GM21786 (cell line): ENCODE results near the gene HNRNPA3.
"Not testable (repeated sequence)": the region's sequence is repeated elsewhere in the genome, so short reads cannot be mapped to it uniquely, and the experiment has no call there.

ENCODE experiments used
- ATAC-seq: cut with Tn5 transposase; IDR thresholded peaks from one replicate; pipeline ENCODE4 v1.9.1; 2021; ENCODE audit not compliant: unreplicated experiment

Gene HNRNPA3

DNA sequence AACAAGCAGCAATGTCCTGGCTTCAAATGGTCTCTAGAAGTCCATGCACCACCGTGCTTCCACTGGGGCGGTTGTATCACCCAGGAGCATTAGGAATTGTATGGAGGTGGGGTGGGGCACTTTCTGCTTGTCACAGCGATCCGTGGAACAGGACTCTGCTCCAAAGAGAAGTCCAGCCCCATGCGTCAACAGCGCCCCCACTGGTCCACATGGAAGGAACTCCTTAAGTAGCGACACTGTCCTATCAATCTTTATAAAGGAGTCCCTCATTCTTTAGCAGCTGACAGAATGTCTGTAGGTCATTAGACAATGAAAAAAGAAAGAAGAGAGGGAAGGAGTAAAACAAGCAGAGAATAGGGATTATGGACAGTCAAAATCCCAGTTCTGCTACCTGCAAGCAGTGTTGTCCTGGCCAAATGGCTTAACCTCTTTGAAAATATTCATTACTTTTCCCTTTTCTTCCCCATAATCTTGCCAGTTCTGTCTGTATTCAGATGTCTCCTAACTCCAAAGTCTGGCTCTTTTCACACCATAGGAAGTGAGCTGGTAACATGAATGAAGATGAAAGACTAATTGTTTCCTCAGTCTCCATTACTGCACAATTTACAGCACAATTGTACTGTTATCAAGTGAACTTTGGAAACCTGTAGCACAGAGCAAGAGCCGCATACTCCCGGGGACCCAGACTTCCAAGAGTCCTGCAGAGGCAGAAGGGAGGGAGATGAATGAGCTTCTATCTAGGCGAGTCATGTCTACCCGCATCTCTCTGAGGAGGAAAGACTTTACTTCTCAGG lies 42.0 kb downstream of the HNRNPA3 start:
- ATAC-seq, result no peak

DNA sequence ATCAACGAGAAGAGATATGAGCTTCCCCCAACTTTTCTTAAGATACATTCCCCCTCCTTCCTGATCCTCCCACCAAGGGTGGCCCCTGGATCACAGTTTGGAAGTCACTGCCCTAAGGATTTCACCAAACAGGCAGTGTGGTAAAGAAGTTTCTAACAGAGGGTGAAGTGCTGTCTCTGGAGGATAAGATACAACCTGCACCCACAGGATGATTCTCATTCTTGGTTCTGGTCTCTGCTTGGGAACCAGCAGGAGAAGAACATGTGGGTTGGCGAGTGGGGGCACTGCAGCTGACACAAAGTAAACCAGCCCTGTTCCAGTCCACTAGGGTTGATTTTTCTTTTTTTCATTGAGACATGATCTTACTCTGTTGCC lies 42.6 kb downstream of the HNRNPA3 start:
- ATAC-seq, result no peak

DNA sequence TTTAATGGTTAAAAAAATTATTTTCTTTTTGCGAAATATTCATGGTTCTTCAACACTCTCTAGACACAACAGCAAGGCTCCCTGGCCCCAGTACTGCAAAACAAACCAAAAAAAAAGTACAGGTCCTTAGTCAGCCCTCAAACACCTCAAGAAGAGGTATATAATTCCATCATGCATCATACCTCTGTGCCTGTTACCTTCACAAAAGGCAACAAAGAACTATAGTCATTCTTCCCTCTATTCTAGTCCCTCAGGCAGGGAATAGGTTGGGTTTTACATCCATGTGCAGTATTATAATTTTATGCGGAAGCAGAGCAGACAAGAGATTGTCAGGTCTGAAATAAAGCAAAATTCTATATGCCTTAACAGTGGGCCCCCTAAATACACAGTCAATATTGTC lies 43.4 kb downstream of the HNRNPA3 start:
- no peak for ATAC-seq

DNA sequence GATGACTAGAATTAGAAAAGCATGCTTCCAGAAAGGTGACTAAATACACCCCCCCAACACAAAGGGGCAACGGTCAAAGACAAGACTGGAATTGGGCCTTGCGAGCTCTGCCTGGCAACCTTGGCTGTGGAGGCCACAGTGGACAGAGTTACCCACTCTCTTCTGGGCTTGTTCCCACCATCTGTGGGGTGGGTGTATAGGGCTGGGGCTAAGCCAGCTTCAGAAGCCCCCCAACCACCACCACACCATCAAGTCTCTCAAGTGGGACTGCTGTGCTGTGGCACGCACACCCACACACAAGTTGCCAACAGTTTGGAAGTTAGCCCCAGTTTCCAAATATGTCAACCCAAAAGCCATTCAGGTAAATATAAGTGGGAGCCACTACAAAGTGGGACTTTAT lies 44.1 kb downstream of the HNRNPA3 start:
- ATAC-seq, result no peak

DNA sequence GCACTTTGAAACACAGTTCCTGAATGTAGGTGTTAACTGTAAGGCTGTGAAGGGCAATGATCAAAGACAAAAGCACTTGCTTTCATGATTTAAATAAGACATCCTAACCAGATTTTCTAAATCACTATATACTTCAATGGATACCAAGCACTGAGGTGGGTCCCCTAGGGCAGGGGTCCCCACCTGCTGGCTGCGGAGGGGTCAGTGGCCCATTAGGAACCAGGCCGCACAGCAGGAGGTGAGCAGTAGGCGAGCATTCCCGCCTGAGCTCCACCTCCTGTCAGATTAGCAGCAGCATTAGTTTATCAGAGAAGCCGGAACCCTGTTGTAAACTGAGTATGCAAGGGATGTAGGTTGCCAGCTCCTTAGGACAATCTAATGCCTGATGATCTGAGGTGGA lies 44.9 kb downstream of the HNRNPA3 start:
- no peak for ATAC-seq

DNA sequence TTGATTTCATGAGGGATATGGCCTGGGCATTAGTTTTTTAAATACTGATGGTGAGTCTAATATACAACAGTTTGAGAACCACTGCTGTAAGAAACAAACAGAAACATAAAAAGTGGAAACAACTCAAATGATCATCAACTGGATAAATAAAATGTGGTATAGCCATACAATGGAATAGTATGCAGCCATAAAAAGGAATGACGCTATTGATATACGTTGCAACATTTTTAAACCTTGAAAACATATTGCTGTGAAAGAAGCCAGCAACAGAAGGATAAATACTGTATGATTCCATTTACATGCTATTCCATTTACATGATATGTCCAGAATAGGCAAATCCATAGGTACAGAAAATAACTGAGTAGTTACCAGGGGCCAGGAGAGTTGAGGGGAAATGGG lies 45.5 kb downstream of the HNRNPA3 start:
- no peak for ATAC-seq

DNA sequence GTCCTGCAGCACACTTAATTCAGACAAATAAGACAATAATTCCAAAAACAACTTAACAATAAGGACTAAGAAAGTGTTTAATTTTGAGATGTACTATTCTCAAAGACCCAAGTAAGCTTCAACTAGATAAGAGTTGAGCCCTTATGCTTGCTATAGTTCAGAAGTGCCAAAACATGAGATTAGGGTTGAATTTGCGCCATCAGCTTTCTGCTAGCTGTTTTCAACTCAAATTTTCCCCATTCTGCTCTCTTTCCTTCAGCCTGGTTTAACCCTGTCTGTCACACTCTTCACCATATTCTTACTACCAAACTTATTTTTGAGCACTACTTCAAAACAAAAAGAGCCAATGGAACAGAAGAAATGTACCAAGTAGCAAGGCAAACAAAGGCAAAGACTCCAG lies 47.8 kb downstream of the HNRNPA3 start:
- ATAC-seq, result no peak

DNA sequence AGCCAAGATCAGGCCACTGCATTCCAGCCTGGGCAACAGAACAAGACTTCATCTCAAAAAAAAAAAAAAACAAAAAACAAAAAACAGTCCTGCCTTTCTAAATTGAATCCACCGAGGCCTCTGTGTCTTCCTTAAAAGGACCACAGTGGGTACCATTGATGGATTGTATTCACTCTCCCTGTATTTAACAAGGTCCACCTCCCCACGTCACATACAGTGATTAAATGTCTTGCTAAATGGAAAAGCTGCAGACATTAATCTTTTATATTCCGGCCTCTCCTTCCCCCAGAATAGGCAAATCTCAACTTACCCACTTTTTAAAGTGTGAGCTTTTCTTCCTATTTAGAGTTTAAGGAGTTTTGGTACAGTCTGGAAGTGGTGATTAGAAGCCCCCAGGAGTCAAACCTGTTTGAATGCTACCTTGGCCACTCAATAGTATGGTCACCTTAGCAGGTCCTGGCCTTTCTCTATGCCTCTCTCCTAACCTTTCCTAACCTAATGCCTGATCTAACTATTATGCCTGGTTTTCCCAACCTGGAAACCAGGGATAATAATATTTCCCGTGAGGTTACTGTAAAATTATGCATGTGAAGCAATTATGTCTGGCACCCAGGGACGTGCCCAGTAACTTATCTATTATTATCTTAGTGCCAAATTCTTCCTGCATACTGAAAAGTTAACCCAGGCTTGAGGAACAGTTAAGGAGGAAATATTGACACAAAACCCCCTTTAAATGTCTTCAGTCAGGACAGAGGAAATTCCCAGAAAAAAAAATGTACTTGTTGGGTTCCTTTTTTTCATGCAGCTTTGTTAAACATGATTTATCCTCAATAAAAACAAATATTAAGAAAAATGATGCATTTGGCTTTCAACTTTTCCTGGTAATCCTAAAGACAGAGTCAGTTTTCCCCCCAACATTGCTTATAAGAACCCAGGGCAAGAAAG lies 48.8 kb downstream of the HNRNPA3 start:
- no peak for ATAC-seq

DNA sequence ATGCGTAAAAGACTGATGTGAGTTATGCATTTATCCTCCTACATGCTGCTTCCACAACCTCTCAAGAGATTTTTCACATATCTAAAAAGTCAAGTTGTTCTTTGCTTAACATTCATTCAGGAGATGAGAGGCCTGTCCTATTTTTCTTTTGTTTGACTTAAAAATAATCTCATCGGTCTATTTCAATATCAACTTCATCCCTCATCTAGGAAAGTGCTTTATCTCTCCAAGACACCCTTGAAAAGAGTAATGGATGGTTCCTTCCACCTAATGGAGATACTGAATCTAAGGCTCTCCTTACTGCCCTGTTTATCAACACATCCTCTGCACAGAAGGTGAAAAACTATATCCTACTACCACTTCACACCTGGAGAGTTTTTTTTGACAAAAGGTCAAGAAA lies 49.5 kb downstream of the HNRNPA3 start:
- ATAC-seq, result no peak

DNA sequence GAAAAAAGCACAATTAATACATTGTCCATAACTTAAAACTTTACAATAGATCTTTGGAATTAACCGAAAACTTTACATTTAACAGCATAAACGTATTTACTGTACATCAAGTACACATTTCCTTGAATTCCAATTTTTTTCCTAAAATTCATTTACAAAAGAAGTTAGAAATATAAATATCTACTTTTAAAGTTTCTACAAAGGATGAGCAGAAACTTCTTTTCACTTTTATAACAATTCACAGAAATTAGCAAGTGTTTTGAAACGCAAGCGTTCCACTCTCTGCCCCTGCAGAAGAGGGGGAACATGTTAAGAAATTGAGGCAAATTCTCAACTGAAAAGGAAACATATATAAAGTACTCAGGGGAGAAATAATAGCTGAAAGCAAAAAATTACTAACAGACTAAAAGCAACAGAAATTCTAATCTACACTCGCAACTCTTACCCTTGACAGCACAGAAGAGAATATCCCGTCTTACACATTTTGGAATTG lies 50.4 kb downstream of the HNRNPA3 start:
- ATAC-seq, result no peak

DNA sequence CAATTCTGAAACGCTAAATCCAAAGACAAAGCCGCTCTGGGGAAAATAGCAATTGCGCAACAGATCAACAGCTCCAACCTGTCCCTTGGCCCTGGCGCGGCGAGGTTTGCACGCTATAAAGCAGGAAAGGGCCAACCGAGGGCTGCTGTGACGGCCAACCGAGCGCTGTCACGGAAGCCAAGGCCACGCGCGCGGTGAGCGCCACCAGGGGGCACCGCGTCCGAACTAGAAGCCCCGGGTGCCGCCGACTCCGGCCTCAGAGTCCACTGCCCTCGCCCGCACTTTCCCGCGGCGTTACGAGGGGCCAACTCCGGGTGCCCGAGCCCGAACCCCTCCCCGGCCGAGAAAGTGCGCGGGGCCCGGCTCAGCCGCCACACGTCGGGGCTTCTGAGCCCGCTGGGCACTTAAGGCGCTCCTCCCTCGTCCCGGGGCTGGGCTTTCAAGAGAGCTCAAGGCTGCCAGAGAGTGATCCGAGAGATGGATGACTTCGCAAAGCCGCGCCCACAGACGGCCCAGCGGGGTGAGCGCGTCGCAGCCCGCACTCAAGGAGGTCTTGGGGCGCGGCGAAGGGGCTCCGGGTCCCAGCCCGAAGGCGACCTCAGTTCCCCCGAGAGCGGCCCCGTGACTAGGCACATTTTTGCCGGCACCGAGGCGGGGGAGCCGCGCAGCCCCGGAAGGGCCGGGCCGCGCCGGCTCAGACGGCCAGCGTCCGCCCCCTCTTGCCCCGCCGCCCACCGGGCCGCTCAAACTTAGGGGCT lies 51.0 kb downstream of the HNRNPA3 start:
- ATAC-seq, result peak; percentile 45

DNA sequence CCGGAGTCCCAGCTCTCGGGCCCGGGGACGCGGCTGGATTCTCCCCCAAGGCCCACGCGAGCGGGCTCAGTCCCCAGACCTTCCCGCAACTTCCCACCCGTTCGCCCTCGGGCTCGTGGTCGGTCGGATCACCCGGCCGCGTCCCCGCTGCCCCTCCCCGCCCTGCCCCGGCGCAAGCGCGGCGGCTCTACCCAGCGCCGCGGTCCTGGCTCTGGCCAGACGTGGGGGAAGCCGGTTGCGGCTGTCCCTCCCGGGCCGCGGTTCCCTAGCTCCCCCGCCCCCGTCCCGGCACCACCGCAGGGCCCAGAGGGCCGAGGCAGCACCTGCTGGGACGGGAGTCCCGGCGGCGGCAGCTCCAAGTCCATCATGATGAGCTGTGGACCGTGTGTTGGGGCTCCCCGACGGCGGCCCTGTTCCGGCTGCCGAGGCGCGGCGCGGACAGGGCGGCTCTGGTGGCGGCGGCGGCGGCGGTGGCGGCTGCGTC lies 51.7 kb downstream of the HNRNPA3 start:
- ATAC-seq, result peak; percentile 15

DNA sequence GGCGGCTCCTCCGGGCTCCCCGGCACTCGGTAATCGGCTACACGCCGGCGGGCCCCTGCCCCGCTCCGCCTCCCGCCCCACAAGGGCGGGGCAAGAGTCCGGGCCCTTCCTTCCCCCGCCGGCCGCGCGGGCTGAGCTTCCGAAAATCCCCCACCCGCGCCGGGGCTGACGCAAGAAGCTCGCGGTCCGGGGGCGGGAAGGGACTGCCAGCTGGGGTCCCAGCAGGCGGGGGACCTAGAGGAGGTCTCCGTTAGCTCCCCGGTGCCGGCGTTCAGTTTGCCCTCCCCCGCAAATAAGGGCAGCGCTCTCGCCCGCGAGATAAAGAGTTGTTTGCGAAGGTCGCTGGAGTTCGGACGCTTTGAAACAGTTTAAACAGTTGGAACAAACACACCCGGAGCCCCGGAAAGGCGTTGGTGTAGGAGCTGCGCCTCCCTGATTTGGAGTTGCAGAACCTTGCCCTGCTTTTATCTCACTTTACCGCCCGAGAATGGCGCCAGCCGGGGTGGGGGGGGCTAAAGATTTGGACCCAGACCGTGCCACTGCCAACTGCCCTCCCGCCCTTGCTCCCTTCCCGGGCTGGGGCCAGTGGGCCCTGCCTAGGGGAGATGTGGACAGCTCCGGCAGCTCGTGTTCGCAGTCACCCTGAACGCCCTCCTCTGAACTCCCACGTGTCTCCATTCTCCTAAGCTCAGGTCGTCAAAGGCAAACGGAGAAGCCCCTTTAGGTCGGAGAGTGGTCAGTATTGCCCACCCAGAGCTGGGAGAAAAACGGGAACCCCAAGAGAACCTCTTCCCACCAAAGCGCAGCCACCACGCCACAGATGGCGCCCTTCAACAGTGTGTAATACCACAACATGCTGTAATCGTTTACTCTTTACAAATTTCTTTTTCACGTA lies 52.3 kb downstream of the HNRNPA3 start, which contains the start of gene NFE2L2:
Gene NFE2L2, minus strand, starts transcription at position 35 of the 895 bp plus-strand sequence. CDS start 151 bp downstream, outside the sequence.
- peak; percentile 50 for ATAC-seq

DNA sequence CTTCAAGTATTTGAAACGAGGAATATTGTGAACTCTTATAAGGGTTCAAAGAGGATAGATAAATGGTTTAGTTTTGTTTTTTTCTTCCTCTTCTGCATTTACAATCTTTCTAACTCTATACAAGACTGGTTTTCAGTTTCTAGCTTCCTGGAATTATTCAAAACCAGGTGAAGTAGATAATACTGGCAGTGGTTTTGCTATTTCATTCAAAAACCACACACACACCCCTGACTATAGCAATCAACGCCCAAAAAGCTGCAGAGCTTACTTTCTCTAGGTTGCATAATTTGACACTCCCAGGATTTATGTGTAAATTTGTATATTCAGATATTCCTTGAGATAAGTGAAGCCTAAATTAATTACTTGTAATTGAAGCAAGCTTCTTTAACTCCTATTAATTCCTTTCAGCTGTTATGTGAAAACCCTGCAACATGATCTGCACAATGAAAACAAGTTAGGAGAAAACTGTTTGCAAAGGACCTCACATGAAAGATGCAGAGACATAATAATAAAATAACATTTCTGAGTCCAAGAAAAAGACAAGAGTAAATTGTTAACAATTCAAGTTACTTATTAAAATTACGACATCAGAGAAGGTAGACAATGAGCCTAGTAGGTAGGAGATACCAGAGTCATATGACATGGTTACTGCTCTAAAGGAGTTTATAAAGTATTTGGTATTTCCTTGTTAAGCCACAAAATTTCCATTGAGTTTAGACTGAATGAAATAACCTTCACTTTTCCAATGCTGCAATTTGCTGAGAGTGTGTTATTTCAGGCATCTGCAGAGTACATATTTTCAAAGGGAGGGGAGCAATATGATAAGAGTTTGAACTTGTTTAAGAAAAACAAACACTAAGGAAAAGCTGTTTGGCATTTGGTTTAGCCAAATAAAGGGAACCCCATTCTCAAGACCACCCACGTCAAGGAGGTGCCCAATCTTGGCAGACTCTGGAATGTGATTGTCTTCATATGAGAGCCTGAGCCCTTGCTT lies 53.5 kb downstream of the HNRNPA3 start:
- ATAC-seq, result no peak

DNA sequence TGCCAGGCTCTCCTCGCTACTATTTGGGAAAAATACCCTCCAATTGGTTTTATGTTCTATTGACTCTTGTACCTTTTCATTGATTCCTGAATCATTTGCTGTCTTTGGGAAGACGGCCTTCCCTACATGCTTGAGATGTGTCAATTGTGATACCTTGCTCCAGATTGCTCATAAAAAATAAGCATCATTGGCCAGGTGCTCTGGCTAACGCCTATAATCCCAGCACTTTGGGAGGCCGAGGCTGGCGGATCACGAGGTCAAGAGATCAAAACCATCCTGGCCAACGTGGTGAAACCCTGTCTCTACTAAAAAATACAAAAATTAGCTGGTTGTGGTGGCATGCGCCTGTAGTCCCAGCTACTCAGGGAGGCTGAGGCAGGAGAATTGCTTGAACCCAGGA lies 54.4 kb downstream of the HNRNPA3 start:
- ATAC-seq, result not testable (repeated sequence)

DNA sequence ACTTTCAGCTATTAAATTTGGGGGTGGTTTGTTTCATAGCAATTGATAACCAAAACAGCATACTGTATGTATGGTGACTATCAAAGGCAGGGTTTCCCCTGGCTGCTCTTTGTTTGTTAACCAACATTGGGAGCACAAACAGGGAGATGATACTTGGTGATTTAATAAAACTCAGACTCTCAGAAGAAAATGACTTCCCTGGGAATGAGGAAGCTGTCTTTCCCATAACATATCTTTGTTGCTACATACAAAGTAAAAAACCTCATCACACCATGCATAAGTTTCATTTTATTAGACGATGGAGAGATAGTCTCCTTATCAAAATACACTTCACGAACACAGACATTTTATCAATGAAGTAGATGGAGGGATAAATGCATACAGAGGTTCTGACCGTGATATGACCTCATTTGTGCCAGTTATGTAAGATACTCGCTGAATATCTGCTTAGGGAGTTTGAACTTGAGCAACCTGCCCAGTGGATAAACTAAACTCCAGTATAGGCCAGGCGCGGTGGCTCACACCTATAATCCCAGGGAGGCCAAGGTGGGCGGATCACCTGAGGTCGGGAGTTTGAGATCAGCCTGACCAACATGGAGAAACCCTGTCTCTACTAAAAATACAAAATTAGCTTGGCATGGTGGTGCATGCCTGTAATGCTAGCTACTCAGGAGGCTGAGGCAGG lies 55.7 kb downstream of the HNRNPA3 start:
- no peak for ATAC-seq

DNA sequence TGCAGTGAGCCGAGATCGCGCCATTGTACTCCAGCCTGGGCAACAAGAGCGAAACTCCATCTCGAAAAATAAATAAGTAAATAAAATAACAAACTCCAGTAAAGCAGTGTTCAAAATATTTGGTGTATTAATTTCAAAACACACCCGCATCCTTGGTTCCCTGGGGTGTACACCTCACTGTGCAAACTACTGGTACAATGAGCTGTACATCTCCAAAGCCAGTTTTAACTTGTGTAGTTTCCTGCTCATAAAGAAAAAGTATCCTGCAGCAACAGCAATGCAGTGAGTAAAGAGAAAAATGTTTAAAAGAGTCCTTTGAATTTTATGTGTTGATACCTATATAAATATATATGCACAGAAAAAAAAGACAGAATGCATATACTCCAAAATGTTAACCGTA lies 56.3 kb downstream of the HNRNPA3 start:
- ATAC-seq, result no peak

DNA sequence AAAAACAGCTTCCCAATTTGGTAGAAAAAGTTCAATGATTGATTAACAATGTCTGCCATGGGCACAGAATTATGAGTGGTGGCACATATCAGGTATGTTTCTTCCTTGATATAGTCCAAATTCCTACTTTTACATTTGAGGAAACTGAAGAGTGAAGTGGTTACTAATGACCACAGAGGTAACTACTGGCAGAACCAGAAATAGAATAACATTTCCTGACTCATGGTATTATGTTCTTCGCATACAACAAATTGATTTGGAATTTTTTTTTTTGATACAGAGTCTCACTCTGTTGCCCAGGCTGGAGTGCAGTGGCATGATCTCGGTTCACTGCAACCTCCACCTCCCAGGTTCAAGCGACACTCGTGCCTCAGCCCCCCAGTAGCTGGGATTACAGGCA lies 57.9 kb downstream of the HNRNPA3 start:
- no peak for ATAC-seq
